Measurements from ENCODE around the gene GNGT2.

DNA sequence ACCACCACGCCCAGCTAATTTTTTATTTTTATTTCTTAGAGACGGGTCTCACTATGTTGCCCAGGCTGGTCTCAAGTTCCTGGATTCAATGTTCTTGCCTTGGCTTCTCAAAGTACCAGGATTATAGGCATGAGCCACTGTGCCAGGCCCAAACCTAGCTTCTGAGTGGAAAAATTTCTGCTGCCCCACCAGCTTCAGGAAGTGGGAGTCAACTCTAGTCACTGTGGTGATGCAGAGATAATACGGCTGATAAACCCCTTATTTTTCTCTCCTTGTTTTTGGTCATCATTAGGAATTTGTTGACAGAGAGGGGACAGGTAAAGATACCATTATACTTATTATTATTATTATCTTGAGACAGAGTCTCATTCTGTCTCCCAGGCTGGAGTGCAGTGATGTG is 48.0 kb upstream of the GNGT2 start:
- TF ChIP-seq EZH2 (IDR thresholded peaks at IDR 0.05; ENCODE audit: insufficient read depth, poor library complexity, severe bottlenecking) (no peak), EZH2phosphoT487 (IDR thresholded peaks at IDR 0.05; ENCODE audit: insufficient read depth, low read depth) (no peak)
